PC-3 (cell line): ENCODE measurements around the gene TAS1R1. TPM values are rescaled to one million over a fixed set of nuclear protein-coding genes. Genes with fewer than 3 reads are reported as not detected.

Source experiments
- ATAC-seq: fragments of 200-7000 bp; cut with Tn5 transposase; 2 replicates; pipeline ENCODE4 v1.9.1; 2020; ENCODE audit warnings: mild to moderate bottlenecking, moderate library complexity
- BruUV-seq: library from RNA; stranded (reverse); fragments of 400-500 nt; replicated peaks from 2 replicates; lab custom pipeline; 2021; lab: Mats Ljungman, UMichigan
- CTCF ChIA-PET: fragments of 300-600 bp; sonication (Branson Sonifier 250); formaldehyde crosslinking; loops from one replicate; lab custom pipeline; 2022; ENCODE audit warnings: antibody characterized with exemption; lab: Charles Lee
- POLR2A ChIA-PET: fragments of 300-600 bp; sonication (Branson Sonifier 250); formaldehyde crosslinking; loops from one replicate; lab custom pipeline; 2022; ENCODE audit warnings: antibody characterized with exemption; ENCODE audit not compliant: unreplicated experiment; lab: Charles Lee
- DNase-seq: peaks from one replicate; pipeline ENCODE4 v3.0.0-alpha.2; 2015
- H2AFZ ChIP-seq: fragments of 300-600 bp; sonication (generic); 2 replicates; pipeline ENCODE4 v1.6.0; 2016; ENCODE audit warnings: antibody characterized with exemption, low read length
- H3F3A ChIP-seq: fragments of 300-600 bp; sonication (generic); one replicate; pipeline ENCODE4 v1.6.0; 2017; ENCODE audit warnings: antibody characterized with exemption, low read length, control low read depth, mild to moderate bottlenecking; ENCODE audit not compliant: unreplicated experiment
- H3K27ac ChIP-seq: fragments of 300-600 bp; sonication (generic); 2 replicates; pipeline ENCODE4 v1.5.1; 2016; ENCODE audit warnings: mild to moderate bottlenecking, low read length
- H3K27me3 ChIP-seq: fragments of 300-600 bp; sonication (generic); 2 replicates; pipeline ENCODE4 v1.6.1; 2016; ENCODE audit warnings: low read length, mixed read lengths
- H3K36me3 ChIP-seq: fragments of 300-600 bp; sonication (generic); 2 replicates; pipeline ENCODE4 v1.6.1; 2016; ENCODE audit warnings: low read depth, mixed run types, low read length, mixed read lengths
- H3K4me1 ChIP-seq: fragments of 300-600 bp; sonication (generic); 2 replicates; pipeline ENCODE4 v1.5.1; 2016; ENCODE audit warnings: low read length; ENCODE audit not compliant: insufficient read depth
- H3K4me2 ChIP-seq: fragments of 300-600 bp; sonication (generic); 2 replicates; pipeline ENCODE4 v1.6.0; 2016; ENCODE audit warnings: low read length
- H3K4me3 ChIP-seq: fragments of 300-600 bp; sonication (generic); 2 replicates; pipeline ENCODE4 v1.5.1; 2016; ENCODE audit warnings: mild to moderate bottlenecking, low read length, mixed read lengths
- H3K79me2 ChIP-seq: fragments of 300-600 bp; sonication (generic); 2 replicates; pipeline ENCODE4 v1.6.1; 2017; ENCODE audit warnings: low read length, mixed read lengths
- H3K9ac ChIP-seq: fragments of 300-600 bp; sonication (generic); 2 replicates; pipeline ENCODE4 v1.6.0; 2016; ENCODE audit warnings: mild to moderate bottlenecking, low read length
- H3K9me2 ChIP-seq: fragments of 300-600 bp; sonication (generic); replicated peaks from 2 replicates; pipeline ENCODE4 v1.6.1; 2016; ENCODE audit warnings: mixed run types, low read length, mixed read lengths
- H3K9me3 ChIP-seq: fragments of 300-600 bp; sonication (generic); 2 replicates; pipeline ENCODE4 v1.6.1; 2016; ENCODE audit warnings: low read length, mixed read lengths
- H4K20me1 ChIP-seq: fragments of 300-600 bp; sonication (generic); 2 replicates; pipeline ENCODE4 v1.6.1; 2016; ENCODE audit warnings: low read length, mixed read lengths
- EZH2 ChIP-seq: fragments of 300-600 bp; sonication (generic); IDR thresholded peaks from one replicate; pipeline ENCODE4 v1.6.1; 2017; ENCODE audit warnings: antibody characterized with exemption, mild to moderate bottlenecking, low read length; ENCODE audit not compliant: unreplicated experiment
- EZH2phosphoT487 ChIP-seq: fragments of 300-600 bp; sonication (generic); IDR thresholded peaks from 2 replicates; pipeline ENCODE4 v1.6.1; 2018; ENCODE audit warnings: mild to moderate bottlenecking, antibody characterized with exemption, low read length, borderline replicate concordance
- intact Hi-C: fragments of 100-400 bp; cut with micrococcal nuclease; formaldehyde crosslinking; loops from 2 replicates; pipeline ENCODE4 v1.9.0; 2023
- total RNA-seq: library from RNA; depleted of rRNA; stranded (reverse); fragments of >200 nt; gene quantifications from 2 replicates; pipeline ENCODE4 v1.2.3, GENCODE V29; 2014
- TF ChIP-seq, protein P1 (sequence below): fragments of 300-600 bp; sonication (generic); conservative IDR thresholded peaks from 2 replicates; pipeline ENCODE4 v1.5.1; 2017; ENCODE audit warnings: antibody characterized with exemption, low read depth, mild to moderate bottlenecking, low read length

TAS1R1 gene
- total RNA-seq, 1 experiment from 2014 or later = not detected

DNA sequence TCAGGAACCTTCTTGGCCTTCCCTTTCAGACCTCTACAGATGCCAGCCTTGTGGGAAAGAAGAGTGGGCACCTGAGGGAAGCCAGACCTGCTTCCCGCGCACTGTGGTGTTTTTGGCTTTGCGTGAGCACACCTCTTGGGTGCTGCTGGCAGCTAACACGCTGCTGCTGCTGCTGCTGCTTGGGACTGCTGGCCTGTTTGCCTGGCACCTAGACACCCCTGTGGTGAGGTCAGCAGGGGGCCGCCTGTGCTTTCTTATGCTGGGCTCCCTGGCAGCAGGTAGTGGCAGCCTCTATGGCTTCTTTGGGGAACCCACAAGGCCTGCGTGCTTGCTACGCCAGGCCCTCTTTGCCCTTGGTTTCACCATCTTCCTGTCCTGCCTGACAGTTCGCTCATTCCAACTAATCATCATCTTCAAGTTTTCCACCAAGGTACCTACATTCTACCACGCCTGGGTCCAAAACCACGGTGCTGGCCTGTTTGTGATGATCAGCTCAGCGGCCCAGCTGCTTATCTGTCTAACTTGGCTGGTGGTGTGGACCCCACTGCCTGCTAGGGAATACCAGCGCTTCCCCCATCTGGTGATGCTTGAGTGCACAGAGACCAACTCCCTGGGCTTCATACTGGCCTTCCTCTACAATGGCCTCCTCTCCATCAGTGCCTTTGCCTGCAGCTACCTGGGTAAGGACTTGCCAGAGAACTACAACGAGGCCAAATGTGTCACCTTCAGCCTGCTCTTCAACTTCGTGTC, 23.7 kb downstream of the TAS1R1 start:
- Histone ChIP-seq H3K27me3 (no peaks in the 10 kb centered on the region), H3F3A (no peaks in the 10 kb centered on the region), H3K9ac (no peak overlapping the region), H3K4me3 (peak overlapping the region; percentile 92; the same call in 1 of the 2 replicates), H4K20me1 (no peaks in the 10 kb centered on the region), H3K79me2 (peaks cover 30% of the 10 kb centered on the region), H3K27ac (no peak overlapping the region), H2AFZ (peak overlapping the region; percentile 67), H3K9me2 (no peaks in the 10 kb centered on the region), H3K36me3 (no peaks in the 10 kb centered on the region), H3K4me2 (peak overlapping the region; percentile 89), H3K4me1 (peaks cover 27% of the 10 kb centered on the region), H3K9me3 (no peaks in the 10 kb centered on the region)
- DNase-seq = no peak
- TF ChIP-seq EZH2phosphoT487 = no peak
- TF ChIP-seq EZH2 = no peak
- TF ChIP-seq, protein P1, sequence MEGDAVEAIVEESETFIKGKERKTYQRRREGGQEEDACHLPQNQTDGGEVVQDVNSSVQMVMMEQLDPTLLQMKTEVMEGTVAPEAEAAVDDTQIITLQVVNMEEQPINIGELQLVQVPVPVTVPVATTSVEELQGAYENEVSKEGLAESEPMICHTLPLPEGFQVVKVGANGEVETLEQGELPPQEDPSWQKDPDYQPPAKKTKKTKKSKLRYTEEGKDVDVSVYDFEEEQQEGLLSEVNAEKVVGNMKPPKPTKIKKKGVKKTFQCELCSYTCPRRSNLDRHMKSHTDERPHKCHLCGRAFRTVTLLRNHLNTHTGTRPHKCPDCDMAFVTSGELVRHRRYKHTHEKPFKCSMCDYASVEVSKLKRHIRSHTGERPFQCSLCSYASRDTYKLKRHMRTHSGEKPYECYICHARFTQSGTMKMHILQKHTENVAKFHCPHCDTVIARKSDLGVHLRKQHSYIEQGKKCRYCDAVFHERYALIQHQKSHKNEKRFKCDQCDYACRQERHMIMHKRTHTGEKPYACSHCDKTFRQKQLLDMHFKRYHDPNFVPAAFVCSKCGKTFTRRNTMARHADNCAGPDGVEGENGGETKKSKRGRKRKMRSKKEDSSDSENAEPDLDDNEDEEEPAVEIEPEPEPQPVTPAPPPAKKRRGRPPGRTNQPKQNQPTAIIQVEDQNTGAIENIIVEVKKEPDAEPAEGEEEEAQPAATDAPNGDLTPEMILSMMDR = no peak
- BruUV-seq = no TSS peak
- POLR2A ChIA-PET = interaction anchor here (1.0 kb wide), 1 partner anchor 9 kb away, joined by 3 read pairs; no protein-coding TSS in a partner anchor
- CTCF ChIA-PET = no interaction called here
- intact Hi-C loops = loop anchor here (1.0 kb wide), 2 partner anchors 23 to 24 kb away; partner anchors contain the start of gene NOL9
- no peak for ATAC-seq

DNA sequence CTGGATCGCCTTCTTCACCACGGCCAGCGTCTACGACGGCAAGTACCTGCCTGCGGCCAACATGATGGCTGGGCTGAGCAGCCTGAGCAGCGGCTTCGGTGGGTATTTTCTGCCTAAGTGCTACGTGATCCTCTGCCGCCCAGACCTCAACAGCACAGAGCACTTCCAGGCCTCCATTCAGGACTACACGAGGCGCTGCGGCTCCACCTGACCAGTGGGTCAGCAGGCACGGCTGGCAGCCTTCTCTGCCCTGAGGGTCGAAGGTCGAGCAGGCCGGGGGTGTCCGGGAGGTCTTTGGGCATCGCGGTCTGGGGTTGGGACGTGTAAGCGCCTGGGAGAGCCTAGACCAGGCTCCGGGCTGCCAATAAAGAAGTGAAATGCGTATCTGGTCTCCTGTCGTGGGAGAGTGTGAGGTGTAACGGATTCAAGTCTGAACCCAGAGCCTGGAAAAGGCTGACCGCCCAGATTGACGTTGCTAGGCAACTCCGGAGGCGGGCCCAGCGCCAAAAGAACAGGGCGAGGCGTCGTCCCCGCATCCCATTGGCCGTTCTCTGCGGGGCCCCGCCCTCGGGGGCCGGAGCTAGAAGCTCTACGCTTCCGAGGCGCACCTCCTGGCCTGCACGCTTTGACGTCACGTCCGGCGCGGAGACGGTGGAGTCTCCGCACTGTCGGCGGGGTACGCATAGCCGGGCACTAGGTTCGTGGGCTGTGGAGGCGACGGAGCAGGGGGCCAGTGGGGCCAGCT, 24.4 kb downstream of the TAS1R1 start, which contains the start of gene ZBTB48:
Gene ZBTB48 (plus strand): TSS at position 621 of the 745 bp plus-strand sequence. CDS start 616 bp downstream, outside the sequence.
- H3K36me3 ChIP-seq = no peaks in the 10 kb centered on the region
- H3K27me3 ChIP-seq = no peaks in the 10 kb centered on the region
- H3K4me2 ChIP-seq = peak within 1 kb of the TSS; percentile 89
- POLR2A ChIA-PET = interaction anchor here (0.6 to 0.9 kb wide), 5 partner anchors 23 to 72 kb away, joined by 3 to 7 read pairs (median 3); partner anchors contain the start of genes KLHL21 and NOL9
- H3K4me1 ChIP-seq = peaks cover 27% of the 10 kb centered on the region
- 0 out of 2 replicates have a peak within 1 kb of the TSS, but pooled peaks have one; percentile 11 for H3K27ac ChIP-seq
- H3K4me3 ChIP-seq = peak within 1 kb of the TSS; percentile 92
- peak; percentile 96 for ATAC-seq
- peak; percentile 100 for DNase-seq
- intact Hi-C loops = loop anchor here (1.0 to 2.0 kb wide), 3 partner anchors 22 to 67 kb away; partner anchors contain the start of gene NOL9
- H3K79me2 ChIP-seq = peaks cover 34% of the 10 kb centered on the region
- H3K9ac ChIP-seq = peak within 1 kb of the TSS; percentile 85
- no peaks in the 10 kb centered on the region for H3K9me2 ChIP-seq
- CTCF ChIA-PET = interaction anchor here (0.5 to 1.6 kb wide), 2 partner anchors 20 to 22 kb away, joined by 3 to 4 read pairs; no protein-coding TSS in a partner anchor
- TF ChIP-seq EZH2phosphoT487 = no peak
- TSS peak; percentile 94 for BruUV-seq
- H2AFZ ChIP-seq = peak within 1 kb of the TSS; percentile 68
- H3F3A ChIP-seq = no peaks in the 10 kb centered on the region
- H3K9me3 ChIP-seq = no peaks in the 10 kb centered on the region
- H4K20me1 ChIP-seq = no peaks in the 10 kb centered on the region

DNA sequence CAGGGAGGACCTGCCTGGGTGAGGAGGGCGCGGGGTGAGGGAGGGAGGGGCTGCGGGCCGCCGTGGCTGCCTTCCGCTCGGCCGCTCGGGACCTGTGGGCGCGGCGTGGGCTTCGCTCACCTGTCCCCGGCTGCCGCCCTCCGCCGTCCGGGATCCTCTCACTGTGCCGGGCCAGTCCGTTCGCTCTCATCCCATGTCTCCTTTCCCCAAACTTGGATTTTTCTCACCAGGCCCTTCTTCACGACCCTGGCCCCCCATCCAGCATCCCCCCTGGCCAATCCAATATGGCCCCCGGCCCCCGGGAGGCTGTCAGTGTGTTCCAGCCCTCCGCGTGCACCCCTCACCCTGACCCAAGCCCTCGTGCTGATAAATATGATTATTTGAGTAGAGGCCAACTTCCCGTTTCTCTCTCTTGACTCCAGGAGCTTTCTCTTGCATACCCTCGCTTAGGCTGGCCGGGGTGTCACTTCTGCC, 25.0 kb downstream of the TAS1R1 start:
- ATAC-seq = peak; percentile 31
- CTCF ChIA-PET = interaction anchor here (0.6 to 1.6 kb wide), 2 partner anchors 20 to 662 kb away, joined by 3 to 4 read pairs; no protein-coding TSS in a partner anchor

More for the DNA sequence above, 25.0 kb downstream of the TAS1R1 start:
- POLR2A ChIA-PET = interaction anchor here (0.6 to 0.9 kb wide), 5 partner anchors 22 to 184 kb away, joined by 3 to 7 read pairs (median 3); partner anchors contain the start of genes KLHL21 and NOL9
- H2AFZ ChIP-seq = peak overlapping the region; percentile 68
- no peak for DNase-seq
- H3K27ac ChIP-seq = 0 out of 2 replicates have a peak overlapping the region, but pooled peaks have one; percentile 11
- no peaks in the 10 kb centered on the region for H3K9me2 ChIP-seq
- H3K4me3 ChIP-seq = peak overlapping the region; percentile 92
- peak overlapping the region; percentile 89 for H3K4me2 ChIP-seq
- no peaks in the 10 kb centered on the region for H3K9me3 ChIP-seq
- no peak for TF ChIP-seq EZH2
- TF ChIP-seq, protein P1 = no peak
- no peak for TF ChIP-seq EZH2phosphoT487
- peaks cover 35% of the 10 kb centered on the region for H3K79me2 ChIP-seq
- BruUV-seq = TSS peak; percentile 58
- peak overlapping the region; percentile 85 for H3K9ac ChIP-seq
- intact Hi-C loops = loop anchor here (2.0 kb wide), 1 partner anchor 67 kb away; no protein-coding TSS in a partner anchor
- no peaks in the 10 kb centered on the region for H3F3A ChIP-seq
- no peaks in the 10 kb centered on the region for H3K36me3 ChIP-seq
- H4K20me1 ChIP-seq = no peaks in the 10 kb centered on the region
- H3K27me3 ChIP-seq = no peaks in the 10 kb centered on the region
- H3K4me1 ChIP-seq = peaks cover 27% of the 10 kb centered on the region
